HEK293 (cell line): ENCODE results near the gene HOXB7.

Source experiments
- ATF2 ChIP-seq: fragments of 450-650 bp; formaldehyde crosslinking; IDR thresholded peaks from 2 replicates; pipeline ENCODE4 v1.5.1; 2016; ENCODE audit warnings: missing biosample characterization, missing genetic modification characterization, low read depth
- EGR2 ChIP-seq: fragments of 450-650 bp; formaldehyde crosslinking; IDR thresholded peaks from 2 replicates; pipeline ENCODE4 v1.5.1; 2016; ENCODE audit warnings: low read depth, missing biosample characterization, missing genetic modification characterization
- ELK4 ChIP-seq: IDR thresholded peaks from 2 replicates; pipeline ENCODE4 v1.6.1; 2011; ENCODE audit warnings: mild to moderate bottlenecking, low read depth, low read length, borderline replicate concordance
- GLIS1 ChIP-seq: fragments of 450-650 bp; formaldehyde crosslinking; IDR thresholded peaks from 2 replicates; pipeline ENCODE4 v1.5.1; 2016; ENCODE audit warnings: missing biosample characterization, missing genetic modification characterization
- KLF1 ChIP-seq: fragments of 450-650 bp; formaldehyde crosslinking; IDR thresholded peaks from 2 replicates; pipeline ENCODE4 v1.5.1; 2016; ENCODE audit warnings: missing biosample characterization, missing genetic modification characterization
- KLF17 ChIP-seq: fragments of 450-650 bp; formaldehyde crosslinking; IDR thresholded peaks from 2 replicates; pipeline ENCODE4 v1.5.1; 2016; ENCODE audit warnings: missing biosample characterization, missing genetic modification characterization
- KLF9 ChIP-seq: fragments of 450-650 bp; formaldehyde crosslinking; IDR thresholded peaks from 2 replicates; pipeline ENCODE4 v1.5.1; 2016; ENCODE audit warnings: missing biosample characterization, missing genetic modification characterization, low read depth
- MYNN ChIP-seq: fragments of 450-650 bp; formaldehyde crosslinking; IDR thresholded peaks from 2 replicates; pipeline ENCODE4 v1.5.1; 2016; ENCODE audit warnings: missing biosample characterization, missing genetic modification characterization, borderline replicate concordance
- OSR2 ChIP-seq: fragments of 450-650 bp; formaldehyde crosslinking; IDR thresholded peaks from 2 replicates; pipeline ENCODE4 v1.5.1; 2016; ENCODE audit warnings: missing biosample characterization, missing genetic modification characterization
- SCRT2 ChIP-seq: fragments of 450-650 bp; formaldehyde crosslinking; IDR thresholded peaks from 2 replicates; pipeline ENCODE4 v1.5.1; 2016; ENCODE audit warnings: missing biosample characterization, missing genetic modification characterization
- SP7 ChIP-seq: fragments of 450-650 bp; formaldehyde crosslinking; IDR thresholded peaks from 2 replicates; pipeline ENCODE4 v1.5.1; 2016; ENCODE audit warnings: missing biosample characterization, missing genetic modification characterization
- TRIM28 ChIP-seq: IDR thresholded peaks from 2 replicates; pipeline ENCODE4 v1.6.1; 2011; ENCODE audit warnings: low read length, control low read depth, borderline replicate concordance
- WT1 ChIP-seq: fragments of 450-650 bp; formaldehyde crosslinking; IDR thresholded peaks from 2 replicates; pipeline ENCODE4 v1.5.1; 2016; ENCODE audit warnings: missing biosample characterization, missing genetic modification characterization
- YY1 ChIP-seq: fragments of 450-650 bp; formaldehyde crosslinking; IDR thresholded peaks from 2 replicates; pipeline ENCODE4 v1.5.1; 2018; ENCODE audit warnings: missing biosample characterization, missing genetic modification characterization
- ZBTB8A ChIP-seq: fragments of 450-650 bp; formaldehyde crosslinking; IDR thresholded peaks from 2 replicates; pipeline ENCODE4 v1.5.1; 2016; ENCODE audit warnings: missing biosample characterization, missing genetic modification characterization
- ZFHX2 ChIP-seq: fragments of 450-650 bp; formaldehyde crosslinking; conservative IDR thresholded peaks from 2 replicates; pipeline ENCODE4 v1.5.1; 2016; ENCODE audit warnings: missing biosample characterization, missing genetic modification characterization
- ZNF133 ChIP-seq: fragments of 450-650 bp; formaldehyde crosslinking; IDR thresholded peaks from 2 replicates; pipeline ENCODE4 v1.5.1; 2016; ENCODE audit warnings: missing biosample characterization, missing genetic modification characterization
- ZNF175 ChIP-seq: fragments of 450-650 bp; formaldehyde crosslinking; IDR thresholded peaks from 2 replicates; pipeline ENCODE4 v1.5.1; 2016; ENCODE audit warnings: missing biosample characterization, missing genetic modification characterization
- ZNF19 ChIP-seq: fragments of 450-650 bp; formaldehyde crosslinking; IDR thresholded peaks from 2 replicates; pipeline ENCODE4; 2016; ENCODE audit warnings: missing biosample characterization, missing genetic modification characterization, low read depth
- ZNF223 ChIP-seq: fragments of 450-650 bp; formaldehyde crosslinking; IDR thresholded peaks from 2 replicates; pipeline ENCODE4 v1.5.1; 2016; ENCODE audit warnings: missing biosample characterization, missing genetic modification characterization
- ZNF292 ChIP-seq: fragments of 450-650 bp; formaldehyde crosslinking; IDR thresholded peaks from 2 replicates; pipeline ENCODE4 v1.5.1; 2016; ENCODE audit warnings: low read depth, missing biosample characterization, missing genetic modification characterization, borderline replicate concordance
- ZNF473 ChIP-seq: fragments of 450-650 bp; formaldehyde crosslinking; IDR thresholded peaks from 2 replicates; pipeline ENCODE4 v1.5.1; 2017; ENCODE audit warnings: missing biosample characterization, missing genetic modification characterization
- ZNF560 ChIP-seq: fragments of 450-650 bp; formaldehyde crosslinking; IDR thresholded peaks from 2 replicates; pipeline ENCODE4 v1.5.1; 2017; ENCODE audit warnings: missing biosample characterization, missing genetic modification characterization, borderline replicate concordance
- ZNF660 ChIP-seq: fragments of 450-650 bp; IDR thresholded peaks from 2 replicates; pipeline ENCODE4 v1.5.1; 2018; ENCODE audit warnings: missing biosample characterization, mild to moderate bottlenecking, missing genetic modification characterization
- ZNF707 ChIP-seq: fragments of 450-650 bp; formaldehyde crosslinking; IDR thresholded peaks from 2 replicates; pipeline ENCODE4 v1.5.1; 2016; ENCODE audit warnings: missing biosample characterization, missing genetic modification characterization
- ZNF76 ChIP-seq: fragments of 450-650 bp; formaldehyde crosslinking; IDR thresholded peaks from 2 replicates; pipeline ENCODE4; 2016; ENCODE audit warnings: low read depth, missing biosample characterization, missing genetic modification characterization, borderline replicate concordance
- ZNF830 ChIP-seq: fragments of 450-650 bp; IDR thresholded peaks from 2 replicates; pipeline ENCODE4 v1.5.0; 2018; ENCODE audit warnings: missing biosample characterization, missing genetic modification characterization, low read depth, mild to moderate bottlenecking, moderate library complexity
- ZSCAN4 ChIP-seq: fragments of 450-650 bp; formaldehyde crosslinking; IDR thresholded peaks from 2 replicates; pipeline ENCODE4 v1.5.1; 2017; ENCODE audit warnings: missing biosample characterization, missing genetic modification characterization
- TF ChIP-seq, protein P1 (sequence below): fragments of 450-650 bp; formaldehyde crosslinking; IDR thresholded peaks from 2 replicates; pipeline ENCODE4 v1.5.1; 2017; ENCODE audit warnings: missing biosample characterization, missing genetic modification characterization
- TF ChIP-seq, protein P2 (sequence below): fragments of 450-650 bp; formaldehyde crosslinking; IDR thresholded peaks from 2 replicates; pipeline ENCODE4 v1.5.1; 2016; ENCODE audit warnings: missing biosample characterization, missing genetic modification characterization
- TF ChIP-seq, protein P3 (sequence below): fragments of 450-650 bp; formaldehyde crosslinking; IDR thresholded peaks from 2 replicates; pipeline ENCODE4 v1.5.1; 2017; ENCODE audit warnings: missing biosample characterization, missing genetic modification characterization

The HOXB7 gene

GRCh38 chr17:48589831-48590606, 20.8 kb downstream of the HOXB7 start, which contains the start of gene HOXB3 (continued):
- no peak for TF ChIP-seq ELK4
- no peak for TF ChIP-seq MYNN
- peak; percentile 41; the same call in 1 of the 2 replicates for TF ChIP-seq ZNF76 (tag by site-specific recombination)
- TF ChIP-seq ZNF707 (tag by site-specific recombination): no peak
- TF ChIP-seq KLF9: no peak
- TF ChIP-seq, protein P1, sequence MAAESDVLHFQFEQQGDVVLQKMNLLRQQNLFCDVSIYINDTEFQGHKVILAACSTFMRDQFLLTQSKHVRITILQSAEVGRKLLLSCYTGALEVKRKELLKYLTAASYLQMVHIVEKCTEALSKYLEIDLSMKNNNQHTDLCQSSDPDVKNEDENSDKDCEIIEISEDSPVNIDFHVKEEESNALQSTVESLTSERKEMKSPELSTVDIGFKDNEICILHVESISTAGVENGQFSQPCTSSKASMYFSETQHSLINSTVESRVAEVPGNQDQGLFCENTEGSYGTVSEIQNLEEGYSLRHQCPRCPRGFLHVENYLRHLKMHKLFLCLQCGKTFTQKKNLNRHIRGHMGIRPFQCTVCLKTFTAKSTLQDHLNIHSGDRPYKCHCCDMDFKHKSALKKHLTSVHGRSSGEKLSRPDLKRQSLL (tag by site-specific recombination): peak; percentile 93
- peak; percentile 100 for TF ChIP-seq WT1
- peak; percentile 60 for TF ChIP-seq KLF1
- TF ChIP-seq, protein P2, sequence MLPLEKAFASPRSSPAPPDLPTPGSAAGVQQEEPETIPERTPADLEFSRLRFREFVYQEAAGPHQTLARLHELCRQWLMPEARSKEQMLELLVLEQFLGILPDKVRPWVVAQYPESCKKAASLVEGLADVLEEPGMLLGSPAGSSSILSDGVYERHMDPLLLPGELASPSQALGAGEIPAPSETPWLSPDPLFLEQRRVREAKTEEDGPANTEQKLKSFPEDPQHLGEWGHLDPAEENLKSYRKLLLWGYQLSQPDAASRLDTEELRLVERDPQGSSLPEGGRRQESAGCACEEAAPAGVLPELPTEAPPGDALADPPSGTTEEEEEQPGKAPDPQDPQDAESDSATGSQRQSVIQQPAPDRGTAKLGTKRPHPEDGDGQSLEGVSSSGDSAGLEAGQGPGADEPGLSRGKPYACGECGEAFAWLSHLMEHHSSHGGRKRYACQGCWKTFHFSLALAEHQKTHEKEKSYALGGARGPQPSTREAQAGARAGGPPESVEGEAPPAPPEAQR (tag by site-specific recombination): no peak
- TF ChIP-seq ZNF175 (tag by site-specific recombination): no peak
- no peak for TF ChIP-seq ZNF473
- TF ChIP-seq SP7 (tag by site-specific recombination): peak; percentile 95
- TF ChIP-seq ZNF560 (tag by site-specific recombination): no peak
- TF ChIP-seq ZNF133 (tag by site-specific recombination): no peak
- TF ChIP-seq, protein P3, sequence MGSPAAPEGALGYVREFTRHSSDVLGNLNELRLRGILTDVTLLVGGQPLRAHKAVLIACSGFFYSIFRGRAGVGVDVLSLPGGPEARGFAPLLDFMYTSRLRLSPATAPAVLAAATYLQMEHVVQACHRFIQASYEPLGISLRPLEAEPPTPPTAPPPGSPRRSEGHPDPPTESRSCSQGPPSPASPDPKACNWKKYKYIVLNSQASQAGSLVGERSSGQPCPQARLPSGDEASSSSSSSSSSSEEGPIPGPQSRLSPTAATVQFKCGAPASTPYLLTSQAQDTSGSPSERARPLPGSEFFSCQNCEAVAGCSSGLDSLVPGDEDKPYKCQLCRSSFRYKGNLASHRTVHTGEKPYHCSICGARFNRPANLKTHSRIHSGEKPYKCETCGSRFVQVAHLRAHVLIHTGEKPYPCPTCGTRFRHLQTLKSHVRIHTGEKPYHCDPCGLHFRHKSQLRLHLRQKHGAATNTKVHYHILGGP (tag by site-specific recombination): no peak
- peak; percentile 86 for TF ChIP-seq OSR2 (tag by site-specific recombination)
- TF ChIP-seq ZNF292: no peak
- no peak; the same call in 1 of the 2 replicates for TF ChIP-seq SCRT2 (tag by site-specific recombination)
- peak; percentile 92 for TF ChIP-seq KLF17 (tag by site-specific recombination)
- no peak for TF ChIP-seq ZNF830 (tag by site-specific recombination)
- peak; percentile 86 for TF ChIP-seq GLIS1
- TF ChIP-seq ZNF660 (tag by site-specific recombination): peak; percentile 80
- no peak for TF ChIP-seq ATF2 (tag by site-specific recombination)
- TF ChIP-seq TRIM28: peak; percentile 71; the same call in 1 of the 2 replicates
- no peak for TF ChIP-seq ZNF19 (tag by site-specific recombination)
- TF ChIP-seq ZNF223: no peak
- no peak for TF ChIP-seq ZFHX2 (tag by site-specific recombination)
- peak; percentile 39 for TF ChIP-seq ZBTB8A (tag by site-specific recombination)
- TF ChIP-seq EGR2 (tag by site-specific recombination): no peak
- peak; percentile 7; the same call in 1 of the 2 replicates for TF ChIP-seq ZSCAN4 (tag by site-specific recombination)
- TF ChIP-seq YY1: no peak
